ENCODE data around the gene ABCB1. TPM values are rescaled to one million over a fixed set of nuclear protein-coding genes. Genes with fewer than 3 reads are reported as not detected.

The ABCB1 gene
- total and polyA plus RNA-seq, 2 donors (not counting 3 experiments of a cell fraction or from before 2014, with no cell fraction given) = 7.1 to 7.5 TPM

- Histone ChIP-seq H3K27ac (ENCODE audit: insufficient read depth, low read depth, low read length) (no peak overlapping the region), H3K9ac (replicated peaks; ENCODE audit: extremely low read depth, insufficient read depth, low read length) (no peak overlapping the region), H3K4me2 (ENCODE audit: insufficient read depth, low read length) (no peak overlapping the region), H4K20me1 (replicated peaks; ENCODE audit: control insufficient read depth, extremely low read depth, insufficient read depth, low read length) (no peaks in the 10 kb centered on the region), H3K4me1 (ENCODE audit: control insufficient read depth, extremely low read depth, insufficient read depth, low read length) (no peaks in the 10 kb centered on the region), H2AFZ (ENCODE audit: low read depth, low read length) (no peak overlapping the region), H3K4me3 (replicated peaks in 1 of 3; ENCODE audit: insufficient read depth in 1 of 3, low read depth in 1 of 3, low read length in 3 of 3) (no peak overlapping the region), H3K79me2 (ENCODE audit: control insufficient read depth, insufficient read depth, low read length) (no peaks in the 10 kb centered on the region), H3K36me3 (ENCODE audit: control insufficient read depth in 2 of 2, extremely low read depth in 1 of 2, insufficient read depth in 2 of 2, low read length in 2 of 2) (no peaks in the 10 kb centered on the region), H3K9me3 (replicated peaks; ENCODE audit: control insufficient read depth, insufficient read depth, low read length) (no peaks in the 10 kb centered on the region), H3K9me1 (replicated peaks; ENCODE audit: control insufficient read depth, extremely low read depth, insufficient read depth, low read length) (no peaks in the 10 kb centered on the region), H3K27me3 (ENCODE audit: control insufficient read depth in 2 of 2, insufficient read depth in 2 of 2, low read length in 2 of 2) (no peaks in the 10 kb centered on the region)
- dilution Hi-C loops (cut with MboI; ENCODE audit: extremely low pct_ligation_motif_present, low sequenced_read_pairs) = no loop called here
- intact Hi-C loops (cut with micrococcal nuclease) = no loop called here
- DNase-seq (ENCODE audit: low read depth, low spot score) (no peak), FAIRE-seq (no peak)
- POLR2A ChIA-PET = no interaction called here
- no TSS peak for BruUV-seq (replicated peaks)
- TF ChIP-seq, protein P1, sequence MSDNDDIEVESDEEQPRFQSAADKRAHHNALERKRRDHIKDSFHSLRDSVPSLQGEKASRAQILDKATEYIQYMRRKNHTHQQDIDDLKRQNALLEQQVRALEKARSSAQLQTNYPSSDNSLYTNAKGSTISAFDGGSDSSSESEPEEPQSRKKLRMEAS (IDR thresholded peaks at IDR 0.05; ENCODE audit: insufficient read depth, insufficient read length) = no peak
- CTCF ChIA-PET = no interaction called here
Measured at GRCh38 chr7:87565877-87566276, 34.8 kb downstream of the ABCB1 start.

DNA sequence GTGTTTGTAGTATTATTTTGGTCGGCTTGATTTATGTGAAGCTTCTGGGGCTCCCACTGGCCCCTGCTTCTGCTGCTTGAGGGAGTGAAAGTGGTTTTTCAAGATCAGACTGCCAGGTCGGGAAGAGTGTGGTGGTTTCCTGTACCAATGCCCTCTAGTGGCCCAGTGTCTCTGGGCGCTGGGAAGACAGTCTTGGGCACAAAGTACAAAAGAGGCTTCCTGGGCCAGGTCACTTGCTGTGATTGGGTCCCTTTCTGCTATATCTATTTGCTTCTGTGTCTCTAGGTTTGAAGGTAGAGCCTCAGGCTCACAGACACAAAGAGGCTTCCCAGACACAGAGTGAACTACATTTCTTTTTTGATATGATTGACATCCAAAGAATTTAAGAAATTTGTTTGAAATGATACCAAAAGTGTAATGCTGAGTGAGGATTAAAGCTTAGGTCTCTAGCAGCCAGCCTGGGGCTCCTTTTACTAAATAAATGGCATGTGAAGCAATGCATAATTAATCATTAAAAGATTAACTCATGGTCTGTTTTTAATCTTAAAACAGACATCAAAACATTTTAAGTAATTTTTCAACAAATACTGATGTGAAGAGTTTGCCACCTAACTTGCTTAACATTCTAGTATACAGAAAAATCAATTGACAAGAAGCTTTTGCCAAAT is 36.3 kb downstream of the ABCB1 start:
- no peaks in the 10 kb centered on the region for H3K9me3 ChIP-seq (replicated peaks; ENCODE audit: control insufficient read depth, insufficient read depth, low read length)
- intact Hi-C loops (cut with micrococcal nuclease) (no loop called here), dilution Hi-C loops (cut with MboI; ENCODE audit: extremely low pct_ligation_motif_present, low sequenced_read_pairs) (no loop called here)
- no peak overlapping the region for H3K9ac ChIP-seq (replicated peaks; ENCODE audit: extremely low read depth, insufficient read depth, low read length)
- FAIRE-seq (no peak), DNase-seq (ENCODE audit: low read depth, low spot score) (peak; percentile 7)
- no peak for TF ChIP-seq MYC (IDR thresholded peaks at IDR 0.05; ENCODE audit: low read depth, low read length)
- no peak for TF ChIP-seq EZH2 (IDR thresholded peaks at IDR 0.05; ENCODE audit: borderline replicate concordance, low read depth, low read length, severe bottlenecking)
- TF ChIP-seq, protein P1 (IDR thresholded peaks at IDR 0.05; ENCODE audit: insufficient read depth, insufficient read length) = no peak
- no peak for TF ChIP-seq JUN (IDR thresholded peaks at IDR 0.05; ENCODE audit: borderline replicate concordance, insufficient read depth, insufficient read length, low read depth)
- no peak for TF ChIP-seq POLR2AphosphoS5 (IDR thresholded peaks at IDR 0.05; ENCODE audit: insufficient read depth, low read depth, low read length)
- no peak for TF ChIP-seq POLR2A (IDR thresholded peaks at IDR 0.05; ENCODE audit: low read depth, low read length)
- TF ChIP-seq, protein P2, sequence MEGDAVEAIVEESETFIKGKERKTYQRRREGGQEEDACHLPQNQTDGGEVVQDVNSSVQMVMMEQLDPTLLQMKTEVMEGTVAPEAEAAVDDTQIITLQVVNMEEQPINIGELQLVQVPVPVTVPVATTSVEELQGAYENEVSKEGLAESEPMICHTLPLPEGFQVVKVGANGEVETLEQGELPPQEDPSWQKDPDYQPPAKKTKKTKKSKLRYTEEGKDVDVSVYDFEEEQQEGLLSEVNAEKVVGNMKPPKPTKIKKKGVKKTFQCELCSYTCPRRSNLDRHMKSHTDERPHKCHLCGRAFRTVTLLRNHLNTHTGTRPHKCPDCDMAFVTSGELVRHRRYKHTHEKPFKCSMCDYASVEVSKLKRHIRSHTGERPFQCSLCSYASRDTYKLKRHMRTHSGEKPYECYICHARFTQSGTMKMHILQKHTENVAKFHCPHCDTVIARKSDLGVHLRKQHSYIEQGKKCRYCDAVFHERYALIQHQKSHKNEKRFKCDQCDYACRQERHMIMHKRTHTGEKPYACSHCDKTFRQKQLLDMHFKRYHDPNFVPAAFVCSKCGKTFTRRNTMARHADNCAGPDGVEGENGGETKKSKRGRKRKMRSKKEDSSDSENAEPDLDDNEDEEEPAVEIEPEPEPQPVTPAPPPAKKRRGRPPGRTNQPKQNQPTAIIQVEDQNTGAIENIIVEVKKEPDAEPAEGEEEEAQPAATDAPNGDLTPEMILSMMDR (IDR thresholded peaks at IDR 0.05; ENCODE audit: extremely low read depth in 1 of 2, insufficient read depth in 1 of 2, low read depth in 1 of 2, low read length in 2 of 2) = peak; percentile 15 to 44
- no peaks in the 10 kb centered on the region for H3K27me3 ChIP-seq (ENCODE audit: control insufficient read depth in 2 of 2, insufficient read depth in 2 of 2, low read length in 2 of 2)
- H3K27ac ChIP-seq (ENCODE audit: insufficient read depth, low read depth, low read length) = no peak overlapping the region
- BruUV-seq (replicated peaks) = no TSS peak
- no peaks in the 10 kb centered on the region for H3K9me1 ChIP-seq (replicated peaks; ENCODE audit: control insufficient read depth, extremely low read depth, insufficient read depth, low read length)
- ChIA-PET POLR2A (no interaction called here), CTCF (interaction anchor here (1.6 kb wide), 1 partner anchor 233 kb away, joined by 4 read pairs; no protein-coding TSS in a partner anchor)
- H3K4me1 ChIP-seq (ENCODE audit: control insufficient read depth, extremely low read depth, insufficient read depth, low read length) = no peaks in the 10 kb centered on the region
- no peak overlapping the region for H3K4me3 ChIP-seq (replicated peaks in 1 of 3; ENCODE audit: insufficient read depth in 1 of 3, low read depth in 1 of 3, low read length in 3 of 3)
- no peaks in the 10 kb centered on the region for H3K79me2 ChIP-seq (ENCODE audit: control insufficient read depth, insufficient read depth, low read length)
- no peaks in the 10 kb centered on the region for H3K36me3 ChIP-seq (ENCODE audit: control insufficient read depth in 2 of 2, extremely low read depth in 1 of 2, insufficient read depth in 2 of 2, low read length in 2 of 2)
- no peak overlapping the region for H3K4me2 ChIP-seq (ENCODE audit: insufficient read depth, low read length)
- H2AFZ ChIP-seq (ENCODE audit: low read depth, low read length) = no peak overlapping the region
- no peaks in the 10 kb centered on the region for H4K20me1 ChIP-seq (replicated peaks; ENCODE audit: control insufficient read depth, extremely low read depth, insufficient read depth, low read length)
